Pulmonary artery endothelial cell (primary cell): ENCODE measurements around the gene LZTR1. TPM values are rescaled to one million over a fixed set of nuclear protein-coding genes. Genes with fewer than 3 reads are reported as not detected.
"Not testable (repeated sequence)": the region's sequence is repeated elsewhere in the genome, so short reads cannot be mapped to it uniquely, and the experiment has no call there.

ENCODE experiments used
- DNase-seq: peaks from one replicate; pipeline ENCODE4 v3.0.0-alpha.2; 2011; ENCODE audit warnings: low read depth, low spot score
- total RNA-seq: library from RNA; depleted of rRNA; stranded (reverse); fragments of >200 nt; gene quantifications from 2 replicates; pipeline ENCODE4 v1.2.3, GENCODE V29; 2014

Gene LZTR1
- total RNA-seq, 1 donor from 2014 or later, result 51.1 TPM

GRCh38 chr22:21032037-21032867 is 50.2 kb downstream of the LZTR1 start, which contains the start of gene SLC7A4:
SLC7A4 (minus strand) TSS chr22:21032561; CDS start chr22:21031812, 749 bp downstream.
- no peak for DNase-seq

- no peak for DNase-seq
Observed at GRCh38 chr22:21032868-21033688, 51.0 kb downstream of the LZTR1 start.

GRCh38 chr22:21033895-21034294 is 51.8 kb downstream of the LZTR1 start:
- no peak for DNase-seq

- DNase-seq, result no peak
Observed at GRCh38 chr22:21034989-21035388, 52.9 kb downstream of the LZTR1 start.

- DNase-seq, result no peak
Observed at GRCh38 chr22:21038405-21038804, 56.3 kb downstream of the LZTR1 start.

GRCh38 chr22:21039158-21039557 is 57.1 kb downstream of the LZTR1 start:
- DNase-seq, result not testable (repeated sequence)

GRCh38 chr22:21041937-21042336 is 59.8 kb downstream of the LZTR1 start:
- no peak for DNase-seq

- DNase-seq, result no peak
Observed at GRCh38 chr22:21042978-21043859, 61.1 kb downstream of the LZTR1 start.

GRCh38 chr22:21043860-21044535 is 61.9 kb downstream of the LZTR1 start:
- DNase-seq, result no peak

GRCh38 chr22:21044931-21045584 is 63.0 kb downstream of the LZTR1 start:
- no peak for DNase-seq

GRCh38 chr22:21045585-21046294 is 63.6 kb downstream of the LZTR1 start, which contains the start of gene LRRC74B:
LRRC74B (plus strand) TSS chr22:21045946; CDS start chr22:21045987, 41 bp downstream.
- peak; percentile 57 for DNase-seq

GRCh38 chr22:21047035-21047661 is 65.1 kb downstream of the LZTR1 start:
- no peak for DNase-seq

- DNase-seq, result no peak
Observed at GRCh38 chr22:21047730-21048129, 65.6 kb downstream of the LZTR1 start.

- DNase-seq, result not testable (repeated sequence)
Observed at GRCh38 chr22:21048448-21048847, 66.4 kb downstream of the LZTR1 start.

Other genes starting within 250 kb of the LZTR1 start
- 0.59 and 2.8 TPM in 2 replicates for gene SERPIND1, start 208.2 kb upstream of the LZTR1 start, total RNA-seq
- 22.1 and 27.1 TPM in 2 replicates for gene PI4KA, start 123.5 kb upstream of the LZTR1 start, total RNA-seq
- 7.5 and 7.9 TPM in 2 replicates for gene SNAP29, start 123.3 kb upstream of the LZTR1 start, total RNA-seq
- 45.7 and 58.2 TPM in 2 replicates for gene CRKL, start 64.9 kb upstream of the LZTR1 start, total RNA-seq
- gene AIFM3, start 15.0 kb upstream of the LZTR1 start, total RNA-seq, result 0.07 and 0.56 TPM in 2 replicates
- gene THAP7, start 19.8 kb downstream of the LZTR1 start, total RNA-seq, result 16.2 and 18.8 TPM in 2 replicates
- gene P2RX6, start 32.9 kb downstream of the LZTR1 start, total RNA-seq, result 0.07 TPM in 1 of 2 replicates, not detected in the other
- gene SLC7A4, start 50.3 kb downstream of the LZTR1 start, total RNA-seq, result not detected in 2 replicates
- gene LRRC74B, start 63.6 kb downstream of the LZTR1 start, total RNA-seq, result not detected in 2 replicates